Hematopoietic multipotent progenitor cell treated with erythropoietin and hydrocortisone succinate and interleukin-3 and kit ligand, for 15 days (in vitro differentiated cells): Measurements from ENCODE around the gene VIPR1.
"Not testable (repeated sequence)": the region's sequence is repeated elsewhere in the genome, so short reads cannot be mapped to it uniquely, and the experiment has no call there.

Source experiments
- DNase-seq: peaks from one replicate; pipeline ENCODE4 v3.0.0-alpha.2; 2015; ENCODE audit warnings: low spot score

The VIPR1 gene

GRCh38 chr3:42533161-42533897 is 30.9 kb downstream of the VIPR1 start:
- DNase-seq: no peak

GRCh38 chr3:42535981-42536784 is 33.7 kb downstream of the VIPR1 start:
- DNase-seq: no peak

- DNase-seq: no peak
Measured at GRCh38 chr3:42537350-42537749, 34.9 kb downstream of the VIPR1 start.

- DNase-seq: peak; percentile 74
Measured at GRCh38 chr3:42539871-42540714, 37.6 kb downstream of the VIPR1 start.

GRCh38 chr3:42541079-42541478 is 38.6 kb downstream of the VIPR1 start:
- no peak for DNase-seq

- DNase-seq: no peak
Measured at GRCh38 chr3:42544492-42545283, 42.2 kb downstream of the VIPR1 start.

- DNase-seq: no peak
Measured at GRCh38 chr3:42545284-42545900, 42.9 kb downstream of the VIPR1 start.

- no peak for DNase-seq
Measured at GRCh38 chr3:42546691-42547213, 44.3 kb downstream of the VIPR1 start.

GRCh38 chr3:42547401-42547945 is 45.0 kb downstream of the VIPR1 start:
- DNase-seq: peak; percentile 73

GRCh38 chr3:42549131-42549530 is 46.7 kb downstream of the VIPR1 start:
- DNase-seq: no peak

GRCh38 chr3:42550250-42550649 is 47.8 kb downstream of the VIPR1 start:
- DNase-seq: no peak

GRCh38 chr3:42552830-42553229 is 50.4 kb downstream of the VIPR1 start:
- DNase-seq: no peak

- DNase-seq: no peak
Measured at GRCh38 chr3:42556089-42556632, 53.7 kb downstream of the VIPR1 start.

- not testable (repeated sequence) for DNase-seq
Measured at GRCh38 chr3:42556817-42557216, 54.4 kb downstream of the VIPR1 start.

- DNase-seq: no peak
Measured at GRCh38 chr3:42557854-42558253, 55.4 kb downstream of the VIPR1 start.

GRCh38 chr3:42562047-42562907 is 59.8 kb downstream of the VIPR1 start:
- no peak for DNase-seq

- no peak for DNase-seq
Measured at GRCh38 chr3:42569593-42570142, 67.2 kb downstream of the VIPR1 start.

- DNase-seq: peak; percentile 63
Measured at GRCh38 chr3:42572278-42572677, 69.8 kb downstream of the VIPR1 start.

- no peak for DNase-seq
Measured at GRCh38 chr3:42575137-42575741, 72.8 kb downstream of the VIPR1 start.
